ENCODE data around the gene PARP1.

The PARP1 gene

DNA sequence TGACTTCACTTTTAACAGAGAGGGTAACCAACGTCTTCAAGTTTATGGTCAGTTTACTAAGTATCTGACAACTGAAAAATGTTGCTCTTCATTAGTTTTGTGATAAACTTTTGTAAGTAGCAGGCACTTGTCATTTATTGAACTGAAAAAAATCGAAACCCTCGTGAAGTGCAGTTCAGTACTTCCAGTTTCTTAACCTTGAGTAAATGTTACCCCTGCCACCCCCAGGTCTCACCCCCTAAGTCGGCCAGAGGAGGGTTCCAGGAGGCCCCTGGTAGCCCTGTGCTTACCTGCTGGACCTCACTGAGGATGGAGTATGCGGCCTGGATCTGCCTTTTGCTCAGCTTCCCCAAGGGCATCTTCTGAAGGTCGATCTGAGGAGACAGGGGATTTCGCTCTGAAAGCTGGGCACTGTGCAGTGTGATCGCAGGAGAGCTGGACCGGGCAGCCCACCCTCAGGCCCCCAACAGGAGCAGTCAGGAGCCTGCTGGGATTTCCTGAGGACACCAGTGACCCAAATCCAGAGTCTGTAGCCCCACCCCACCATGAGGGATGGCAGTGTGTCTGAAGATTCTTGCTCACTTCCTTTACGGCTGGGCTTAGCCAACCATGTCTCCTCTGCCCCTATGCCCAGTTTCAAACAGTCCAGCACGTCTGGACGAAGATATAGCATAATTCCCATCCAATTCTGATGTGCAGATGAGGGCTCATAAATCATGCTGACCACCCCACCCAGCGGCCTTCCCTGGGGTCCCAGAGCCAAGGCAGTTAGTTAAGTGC lies 37.6 kb downstream of the PARP1 start:
- no peaks in the 10 kb centered on the region for H3K27me3 ChIP-seq (ENCODE audit: insufficient read depth, low read length)
- H3K36me3 ChIP-seq (ENCODE audit: insufficient read depth, low read length): peaks cover 99% of the 10 kb centered on the region
- H3K4me3 ChIP-seq (ENCODE audit: low read depth, low read length, poor library complexity, severe bottlenecking): peak overlapping the region; percentile 18
- no peaks in the 10 kb centered on the region for H3K79me2 ChIP-seq (ENCODE audit: insufficient read depth, low read length)
- H3K4me1 ChIP-seq (ENCODE audit: insufficient read depth, low read length, severe bottlenecking): peaks cover 43% of the 10 kb centered on the region
- H3F3A ChIP-seq (ENCODE audit: insufficient read depth, low read length): no peaks in the 10 kb centered on the region
- no peaks in the 10 kb centered on the region for H3K9me2 ChIP-seq (ENCODE audit: low read depth, low read length)
- TF ChIP-seq EZH2 (IDR thresholded peaks at IDR 0.05; ENCODE audit: borderline replicate concordance, low read length): no peak
- TF ChIP-seq, protein P1, sequence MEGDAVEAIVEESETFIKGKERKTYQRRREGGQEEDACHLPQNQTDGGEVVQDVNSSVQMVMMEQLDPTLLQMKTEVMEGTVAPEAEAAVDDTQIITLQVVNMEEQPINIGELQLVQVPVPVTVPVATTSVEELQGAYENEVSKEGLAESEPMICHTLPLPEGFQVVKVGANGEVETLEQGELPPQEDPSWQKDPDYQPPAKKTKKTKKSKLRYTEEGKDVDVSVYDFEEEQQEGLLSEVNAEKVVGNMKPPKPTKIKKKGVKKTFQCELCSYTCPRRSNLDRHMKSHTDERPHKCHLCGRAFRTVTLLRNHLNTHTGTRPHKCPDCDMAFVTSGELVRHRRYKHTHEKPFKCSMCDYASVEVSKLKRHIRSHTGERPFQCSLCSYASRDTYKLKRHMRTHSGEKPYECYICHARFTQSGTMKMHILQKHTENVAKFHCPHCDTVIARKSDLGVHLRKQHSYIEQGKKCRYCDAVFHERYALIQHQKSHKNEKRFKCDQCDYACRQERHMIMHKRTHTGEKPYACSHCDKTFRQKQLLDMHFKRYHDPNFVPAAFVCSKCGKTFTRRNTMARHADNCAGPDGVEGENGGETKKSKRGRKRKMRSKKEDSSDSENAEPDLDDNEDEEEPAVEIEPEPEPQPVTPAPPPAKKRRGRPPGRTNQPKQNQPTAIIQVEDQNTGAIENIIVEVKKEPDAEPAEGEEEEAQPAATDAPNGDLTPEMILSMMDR (IDR thresholded peaks at IDR 0.05; ENCODE audit: low read length): no peak
- H4K20me1 ChIP-seq (ENCODE audit: insufficient read depth, low read length): no peaks in the 10 kb centered on the region
- H2AFZ ChIP-seq (ENCODE audit: low read length): no peak overlapping the region
- peak overlapping the region; percentile 41; the same call in 1 of the 2 replicates for H3K9ac ChIP-seq (ENCODE audit: low read length)
- no peaks in the 10 kb centered on the region for H3K9me3 ChIP-seq (ENCODE audit: low read length)
- H3K4me2 ChIP-seq (ENCODE audit: low read length): peak overlapping the region; percentile 52
- H3K27ac ChIP-seq (ENCODE audit: low read depth, low read length, poor library complexity, severe bottlenecking): peak overlapping the region; percentile 84

DNA sequence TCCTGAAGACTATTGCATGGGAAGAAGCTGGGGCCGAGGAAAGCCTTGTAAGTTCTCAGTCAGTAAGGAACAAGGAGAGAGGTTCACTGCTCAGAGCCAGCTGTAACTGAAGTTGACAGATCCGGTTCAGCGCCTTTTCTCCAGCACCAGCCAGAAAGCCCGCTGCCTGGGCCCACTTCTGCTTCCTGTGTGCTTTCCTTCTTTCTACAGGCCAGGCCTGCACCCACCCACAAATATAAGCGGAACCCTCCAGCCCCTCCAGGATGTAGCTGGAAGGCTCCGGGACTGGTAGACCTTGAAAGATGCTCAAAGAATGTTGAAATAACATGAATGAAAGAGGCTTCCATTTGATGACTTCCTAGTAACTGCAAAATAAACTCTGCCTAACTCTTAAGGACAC lies 38.8 kb downstream of the PARP1 start:
- no peaks in the 10 kb centered on the region for H4K20me1 ChIP-seq (ENCODE audit: insufficient read depth, low read length)
- H3K4me1 ChIP-seq (ENCODE audit: insufficient read depth, low read length, severe bottlenecking): peaks cover 43% of the 10 kb centered on the region
- no peaks in the 10 kb centered on the region for H3K9me3 ChIP-seq (ENCODE audit: low read length)
- H3K4me2 ChIP-seq (ENCODE audit: low read length): no peak overlapping the region
- H3K9me2 ChIP-seq (ENCODE audit: low read depth, low read length): no peaks in the 10 kb centered on the region
- peaks cover 99% of the 10 kb centered on the region for H3K36me3 ChIP-seq (ENCODE audit: insufficient read depth, low read length)
- H3K9ac ChIP-seq (ENCODE audit: low read length): no peak overlapping the region
- H3F3A ChIP-seq (ENCODE audit: insufficient read depth, low read length): no peaks in the 10 kb centered on the region
- no peak overlapping the region for H2AFZ ChIP-seq (ENCODE audit: low read length)
- H3K79me2 ChIP-seq (ENCODE audit: insufficient read depth, low read length): no peaks in the 10 kb centered on the region
- H3K4me3 ChIP-seq (ENCODE audit: low read depth, low read length, poor library complexity, severe bottlenecking): no peak overlapping the region
- H3K27me3 ChIP-seq (ENCODE audit: insufficient read depth, low read length): no peaks in the 10 kb centered on the region
- TF ChIP-seq, protein P1 (IDR thresholded peaks at IDR 0.05; ENCODE audit: low read length): no peak
- H3K27ac ChIP-seq (ENCODE audit: low read depth, low read length, poor library complexity, severe bottlenecking): peak overlapping the region; percentile 84

DNA sequence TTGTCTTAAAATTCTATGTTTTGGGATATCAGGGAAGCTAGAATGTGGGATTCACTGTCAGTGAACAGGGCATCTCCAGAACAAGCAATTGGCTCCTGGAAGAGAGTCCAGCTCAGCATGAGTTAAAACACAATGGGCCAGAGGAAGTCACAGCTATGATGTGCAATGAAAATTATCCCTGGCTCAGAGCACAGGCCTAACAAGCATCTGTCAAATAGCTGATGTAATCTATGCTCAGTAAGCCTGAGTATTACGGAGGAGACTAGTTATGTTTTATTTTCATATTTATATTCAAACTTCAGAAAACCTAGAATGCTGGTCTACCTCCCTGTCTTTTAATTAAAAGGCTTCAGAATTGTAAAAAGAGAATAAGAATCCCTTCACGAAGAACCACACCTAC lies 41.6 kb downstream of the PARP1 start:
- Histone ChIP-seq H3K9me2 (ENCODE audit: low read depth, low read length) (no peaks in the 10 kb centered on the region), H3K4me2 (ENCODE audit: low read length) (no peak overlapping the region), H3K9ac (ENCODE audit: low read length) (no peak overlapping the region), H3K36me3 (ENCODE audit: insufficient read depth, low read length) (peaks cover 99% of the 10 kb centered on the region), H3K27me3 (ENCODE audit: insufficient read depth, low read length) (no peaks in the 10 kb centered on the region), H4K20me1 (ENCODE audit: insufficient read depth, low read length) (no peaks in the 10 kb centered on the region), H3F3A (ENCODE audit: insufficient read depth, low read length) (no peaks in the 10 kb centered on the region), H3K4me1 (ENCODE audit: insufficient read depth, low read length, severe bottlenecking) (peaks cover 49% of the 10 kb centered on the region), H3K27ac (ENCODE audit: low read depth, low read length, poor library complexity, severe bottlenecking) (no peak overlapping the region), H3K9me3 (ENCODE audit: low read length) (no peaks in the 10 kb centered on the region), H3K4me3 (ENCODE audit: low read depth, low read length, poor library complexity, severe bottlenecking) (no peak overlapping the region), H3K79me2 (ENCODE audit: insufficient read depth, low read length) (no peaks in the 10 kb centered on the region), H2AFZ (ENCODE audit: low read length) (no peak overlapping the region)
- TF ChIP-seq, protein P1 (IDR thresholded peaks at IDR 0.05; ENCODE audit: low read length): no peak
- no peak for TF ChIP-seq EZH2 (IDR thresholded peaks at IDR 0.05; ENCODE audit: borderline replicate concordance, low read length)
